Measurements from ENCODE around the gene PPP2R3B.

- TF ChIP-seq CTCF (IDR thresholded peaks at IDR 0.05) = no peak
- TF ChIP-seq POLR2A (IDR thresholded peaks at IDR 0.05) = no peak
Observed at GRCh38 chrX:290476-291166, 96.1 kb downstream of the PPP2R3B start.
